ENCODE results near the gene TEX2.

- TF ChIP-seq CTCF (IDR thresholded peaks at IDR 0.05), result no peak
- TF ChIP-seq, protein P1, sequence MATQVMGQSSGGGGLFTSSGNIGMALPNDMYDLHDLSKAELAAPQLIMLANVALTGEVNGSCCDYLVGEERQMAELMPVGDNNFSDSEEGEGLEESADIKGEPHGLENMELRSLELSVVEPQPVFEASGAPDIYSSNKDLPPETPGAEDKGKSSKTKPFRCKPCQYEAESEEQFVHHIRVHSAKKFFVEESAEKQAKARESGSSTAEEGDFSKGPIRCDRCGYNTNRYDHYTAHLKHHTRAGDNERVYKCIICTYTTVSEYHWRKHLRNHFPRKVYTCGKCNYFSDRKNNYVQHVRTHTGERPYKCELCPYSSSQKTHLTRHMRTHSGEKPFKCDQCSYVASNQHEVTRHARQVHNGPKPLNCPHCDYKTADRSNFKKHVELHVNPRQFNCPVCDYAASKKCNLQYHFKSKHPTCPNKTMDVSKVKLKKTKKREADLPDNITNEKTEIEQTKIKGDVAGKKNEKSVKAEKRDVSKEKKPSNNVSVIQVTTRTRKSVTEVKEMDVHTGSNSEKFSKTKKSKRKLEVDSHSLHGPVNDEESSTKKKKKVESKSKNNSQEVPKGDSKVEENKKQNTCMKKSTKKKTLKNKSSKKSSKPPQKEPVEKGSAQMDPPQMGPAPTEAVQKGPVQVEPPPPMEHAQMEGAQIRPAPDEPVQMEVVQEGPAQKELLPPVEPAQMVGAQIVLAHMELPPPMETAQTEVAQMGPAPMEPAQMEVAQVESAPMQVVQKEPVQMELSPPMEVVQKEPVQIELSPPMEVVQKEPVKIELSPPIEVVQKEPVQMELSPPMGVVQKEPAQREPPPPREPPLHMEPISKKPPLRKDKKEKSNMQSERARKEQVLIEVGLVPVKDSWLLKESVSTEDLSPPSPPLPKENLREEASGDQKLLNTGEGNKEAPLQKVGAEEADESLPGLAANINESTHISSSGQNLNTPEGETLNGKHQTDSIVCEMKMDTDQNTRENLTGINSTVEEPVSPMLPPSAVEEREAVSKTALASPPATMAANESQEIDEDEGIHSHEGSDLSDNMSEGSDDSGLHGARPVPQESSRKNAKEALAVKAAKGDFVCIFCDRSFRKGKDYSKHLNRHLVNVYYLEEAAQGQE (IDR thresholded peaks at IDR 0.05; ENCODE audit: insufficient read depth in 1 of 2, low read depth in 2 of 2, low read length in 1 of 2), result no peak
- TF ChIP-seq POLR2AphosphoS5 (IDR thresholded peaks at IDR 0.05; ENCODE audit: low read depth, low read length), result no peak
- no peak for TF ChIP-seq SIN3A (IDR thresholded peaks at IDR 0.05; ENCODE audit: borderline replicate concordance, insufficient read depth, low read depth, low read length)
These were observed 105.3 kb downstream of the TEX2 start for GRCh38 chr17:64157669-64158180.

Measured in Panc1 (cell line).